Subcutaneous adipose tissue (tissue), 4 donors: ENCODE results near the gene TKT. TPM values are rescaled to one million over a fixed set of nuclear protein-coding genes. Genes with fewer than 3 reads are reported as not detected.

Experiments
- total RNA-seq, 4 donors: library from RNA; depleted of rRNA; stranded (reverse); fragments of >200 nt; gene quantifications; one replicate each; pipeline ENCODE4 v1.1.0, GENCODE V29; 2016
- TF ChIP-seq, protein P1 (sequence below): fragments of 450-650 bp; IDR thresholded peaks from one replicate; pipeline ENCODE4 v1.5.1; 2016; ENCODE audit warnings: low read depth, mild to moderate bottlenecking, control low read depth, antibody characterized with exemption, moderate library complexity

TKT gene
- total RNA-seq, 4 donors from 2014 or later = 146 to 529 (median 287) TPM

DNA sequence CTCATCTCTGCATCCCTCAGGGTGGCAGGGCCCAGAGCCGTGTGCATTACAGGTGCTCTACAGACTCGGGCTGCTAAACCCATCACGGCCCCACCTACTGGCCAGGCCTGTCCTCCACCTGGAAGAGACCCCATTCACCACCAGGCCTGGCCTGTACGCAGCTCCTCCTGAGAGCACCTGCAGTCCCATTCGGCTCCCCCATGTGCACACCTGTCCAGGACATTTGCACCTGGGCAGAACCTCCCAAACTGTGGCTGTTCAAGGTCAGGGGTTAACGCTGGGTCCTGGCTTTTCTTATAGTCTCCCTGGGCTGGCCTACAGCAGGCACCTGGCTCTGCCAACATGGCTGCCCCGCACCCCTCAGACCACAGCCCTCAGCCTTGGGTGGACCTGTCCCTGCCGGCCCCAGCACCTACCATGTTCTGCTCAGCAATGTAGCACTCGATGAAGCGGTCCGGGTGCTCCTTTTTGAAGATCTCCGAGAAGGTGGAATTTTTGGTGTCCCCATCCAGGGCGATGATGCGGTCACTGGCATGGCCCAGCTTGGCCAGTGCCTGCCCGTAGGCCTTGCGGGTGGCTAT, 25.7 kb downstream of the TKT start:
- TF ChIP-seq, protein P1, sequence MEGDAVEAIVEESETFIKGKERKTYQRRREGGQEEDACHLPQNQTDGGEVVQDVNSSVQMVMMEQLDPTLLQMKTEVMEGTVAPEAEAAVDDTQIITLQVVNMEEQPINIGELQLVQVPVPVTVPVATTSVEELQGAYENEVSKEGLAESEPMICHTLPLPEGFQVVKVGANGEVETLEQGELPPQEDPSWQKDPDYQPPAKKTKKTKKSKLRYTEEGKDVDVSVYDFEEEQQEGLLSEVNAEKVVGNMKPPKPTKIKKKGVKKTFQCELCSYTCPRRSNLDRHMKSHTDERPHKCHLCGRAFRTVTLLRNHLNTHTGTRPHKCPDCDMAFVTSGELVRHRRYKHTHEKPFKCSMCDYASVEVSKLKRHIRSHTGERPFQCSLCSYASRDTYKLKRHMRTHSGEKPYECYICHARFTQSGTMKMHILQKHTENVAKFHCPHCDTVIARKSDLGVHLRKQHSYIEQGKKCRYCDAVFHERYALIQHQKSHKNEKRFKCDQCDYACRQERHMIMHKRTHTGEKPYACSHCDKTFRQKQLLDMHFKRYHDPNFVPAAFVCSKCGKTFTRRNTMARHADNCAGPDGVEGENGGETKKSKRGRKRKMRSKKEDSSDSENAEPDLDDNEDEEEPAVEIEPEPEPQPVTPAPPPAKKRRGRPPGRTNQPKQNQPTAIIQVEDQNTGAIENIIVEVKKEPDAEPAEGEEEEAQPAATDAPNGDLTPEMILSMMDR = no peak

DNA sequence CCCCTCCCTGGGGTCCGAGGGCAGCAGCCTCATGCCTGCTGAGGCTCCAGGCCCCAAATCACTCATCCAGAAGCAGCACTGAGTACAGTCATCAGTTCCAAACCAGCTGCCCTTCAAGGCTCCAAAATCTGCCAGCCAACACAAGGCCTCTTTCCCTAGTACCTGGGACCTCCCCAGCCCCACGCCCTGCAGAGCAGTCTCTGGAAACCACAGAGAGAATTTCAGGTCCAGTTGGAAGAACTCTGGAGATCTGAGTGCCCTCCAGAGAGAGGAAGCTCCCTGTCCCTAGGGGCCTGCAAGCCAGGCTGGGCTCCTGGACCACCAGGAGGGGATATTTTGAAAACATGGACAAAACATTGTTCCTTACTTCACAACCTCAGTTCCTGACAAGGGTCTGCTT, 26.2 kb downstream of the TKT start:
- TF ChIP-seq, protein P1 = no peak

DNA sequence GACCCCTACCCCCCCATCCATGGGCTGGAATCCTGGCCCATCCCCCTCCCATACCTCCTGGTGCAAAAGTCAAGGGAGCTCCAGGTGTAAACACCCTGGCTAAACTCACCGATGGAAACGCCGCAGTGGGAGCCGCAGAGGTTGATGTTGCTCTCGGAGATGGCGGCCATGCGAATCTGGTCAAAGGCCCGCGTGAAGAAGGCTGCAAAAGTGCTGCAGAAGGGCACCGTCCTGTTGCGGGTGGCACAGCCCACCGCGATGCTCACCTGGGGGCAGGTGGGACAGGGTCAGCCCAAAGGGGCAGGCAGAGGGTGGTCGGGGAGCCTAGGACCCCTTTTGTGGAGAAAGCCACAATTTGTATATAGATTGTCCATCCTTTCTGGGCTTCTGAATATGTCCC, 26.7 kb downstream of the TKT start:
- TF ChIP-seq, protein P1 = no peak

DNA sequence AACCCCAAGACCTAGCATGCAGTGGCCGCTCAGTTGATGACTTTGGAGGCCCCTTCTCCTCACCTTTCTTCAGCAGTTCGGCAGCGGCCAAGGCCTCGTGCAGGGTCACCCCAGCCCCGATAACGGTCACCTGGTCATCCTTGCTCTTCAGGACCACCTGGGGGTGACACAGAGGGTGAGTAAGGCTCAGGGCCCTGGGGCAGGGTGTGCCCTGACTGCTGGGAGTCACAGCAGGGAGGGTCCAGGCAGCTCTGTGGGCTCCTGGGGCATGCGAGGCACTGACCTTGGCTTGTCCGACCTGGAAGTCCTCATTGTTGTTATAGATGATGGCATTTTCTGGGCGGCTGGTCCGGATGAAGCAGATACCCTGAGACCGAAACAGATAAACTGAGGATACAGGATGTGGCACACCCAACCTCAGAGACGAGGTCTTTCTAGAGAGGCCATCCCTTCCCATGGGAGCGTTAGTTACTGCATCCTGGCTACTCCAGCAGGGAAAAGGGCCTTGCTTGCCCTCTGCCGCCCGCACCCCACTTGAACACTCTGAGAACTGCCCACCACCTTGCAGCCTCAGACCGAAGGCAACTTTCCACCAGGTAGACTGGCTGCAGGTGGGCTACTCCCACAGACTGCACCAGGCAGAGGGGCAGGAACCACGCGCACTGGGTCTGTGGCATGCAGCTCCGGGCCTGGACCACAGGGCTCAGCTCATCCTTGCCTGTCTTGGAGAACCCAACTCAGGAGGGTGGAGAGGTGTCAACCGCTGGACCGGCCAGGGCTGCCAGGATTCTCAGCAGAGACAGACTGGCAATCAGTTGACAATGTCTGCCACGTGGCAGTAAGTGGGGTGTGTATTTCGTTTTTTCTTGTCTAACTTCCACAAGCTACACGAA, 27.6 kb downstream of the TKT start:
- TF ChIP-seq, protein P1 = no peak

DNA sequence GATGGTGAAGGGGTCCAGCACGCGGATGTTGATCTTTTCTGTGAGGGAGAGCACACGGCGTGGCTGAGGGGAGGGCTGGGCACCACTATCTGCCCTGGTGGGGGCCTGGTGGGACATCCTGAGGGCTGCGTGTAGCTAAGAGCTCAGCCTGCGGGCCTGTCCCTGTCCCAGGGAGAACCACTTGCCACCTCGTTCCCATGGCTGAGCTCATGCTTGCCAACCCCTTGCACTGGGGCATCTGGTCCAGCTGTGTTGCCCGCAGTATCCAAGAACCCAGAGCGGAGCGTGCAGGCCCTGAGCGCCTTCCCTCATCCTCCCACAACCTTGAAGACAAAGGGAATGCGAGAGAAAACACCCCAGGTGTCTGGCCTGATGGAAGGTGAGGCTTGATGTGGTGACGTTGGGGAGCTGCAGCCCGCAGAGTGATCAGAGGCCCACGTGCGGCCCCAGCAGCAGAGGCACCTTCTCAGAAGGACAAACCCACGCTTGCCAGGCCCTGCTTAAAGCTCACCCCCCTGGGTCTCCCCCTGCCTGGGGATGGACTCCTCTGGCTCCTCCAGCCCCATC, 28.9 kb downstream of the TKT start:
- TF ChIP-seq, protein P1 = no peak

DNA sequence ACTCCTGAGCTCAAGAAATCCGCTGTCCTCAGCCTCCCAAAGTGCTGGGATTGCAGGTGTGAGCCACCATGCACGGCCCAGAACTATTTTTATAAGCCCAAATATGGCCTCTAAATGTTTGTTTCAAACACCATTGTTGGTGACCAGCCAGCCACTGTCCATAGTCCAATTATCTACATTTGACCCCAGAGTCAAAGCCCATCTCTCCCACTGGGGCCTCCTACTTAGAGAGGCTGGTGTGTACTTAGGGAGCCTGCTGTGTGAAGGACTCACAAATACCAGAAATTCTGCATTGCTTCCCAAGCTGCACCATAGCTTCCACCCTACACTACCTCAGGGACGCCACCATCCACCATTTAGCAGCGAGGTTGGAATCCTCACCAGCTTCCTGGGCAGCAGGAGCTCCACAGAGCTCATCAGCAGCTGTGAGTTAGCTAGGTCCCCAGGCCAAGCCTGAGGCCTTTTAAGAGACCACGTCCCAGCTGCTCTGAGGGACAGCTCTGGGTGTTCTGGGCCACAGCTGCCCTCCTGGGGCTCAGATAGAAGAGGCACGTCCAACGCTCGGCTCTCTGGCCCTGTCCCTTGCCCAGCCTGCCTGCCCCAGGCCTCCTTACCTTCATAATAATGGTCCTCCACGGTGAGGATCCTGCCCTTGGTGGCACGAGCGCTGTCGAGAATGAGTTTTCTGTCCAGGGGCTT, 29.5 kb downstream of the TKT start:
- TF ChIP-seq, protein P1 = no peak

DNA sequence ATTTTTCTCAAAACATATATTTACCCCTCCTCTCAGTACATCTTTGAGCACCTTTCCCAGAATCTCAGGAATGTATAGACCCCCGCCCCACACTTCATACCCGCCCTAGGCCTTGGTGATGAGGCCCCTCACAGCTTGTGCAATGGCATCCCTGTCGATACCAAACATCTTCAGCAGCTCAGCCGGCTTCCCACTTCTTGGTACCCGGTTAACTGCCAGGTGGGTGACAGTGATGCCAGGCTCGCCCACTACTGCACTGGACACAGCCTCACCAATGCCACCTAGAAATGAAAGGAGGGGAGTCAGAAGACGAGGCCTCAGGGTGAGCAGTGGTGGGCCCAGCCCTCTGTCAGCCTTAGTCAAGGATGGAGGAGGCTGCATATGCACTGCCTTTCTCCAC, 30.2 kb downstream of the TKT start:
- TF ChIP-seq, protein P1 = no peak
